Panc1 (cell line): ENCODE measurements around the gene TOB2. TPM values are rescaled to one million over a fixed set of nuclear protein-coding genes. Genes with fewer than 3 reads are reported as not detected.

Experiments
- ATAC-seq: fragments of 200-7000 bp; cut with Tn5 transposase; 2 replicates; pipeline ENCODE4 v1.9.1; 2020; ENCODE audit warnings: mild to moderate bottlenecking, moderate library complexity
- BruUV-seq: library from RNA; stranded (reverse); fragments of 400-500 nt; replicated peaks from 2 replicates; lab custom pipeline; 2021; lab: Mats Ljungman, UMichigan
- CTCF ChIA-PET: fragments of 300-600 bp; sonication (Branson Sonifier 250); formaldehyde crosslinking; loops from one replicate; lab custom pipeline; 2022; ENCODE audit warnings: antibody characterized with exemption; lab: Charles Lee
- POLR2A ChIA-PET: fragments of 300-600 bp; sonication (Branson Sonifier 250); formaldehyde crosslinking; loops from one replicate; lab custom pipeline; 2022; ENCODE audit warnings: antibody characterized with exemption; lab: Charles Lee
- DNase-seq: peaks from one replicate; pipeline ENCODE4 v3.0.0-alpha.2; 2010; ENCODE audit warnings: low read depth, low spot score
- H3K27ac ChIP-seq: 2 replicates; pipeline ENCODE4 v1.5.1; 2011; ENCODE audit warnings: mild to moderate bottlenecking, low read length, inconsistent platforms
- H3K27me3 ChIP-seq: fragments of 200-500 bp; sonication (Bioruptor generic); 2 replicates; pipeline ENCODE4 v1.6.0; 2014; ENCODE audit warnings: low read length, inconsistent platforms; ENCODE audit not compliant: control insufficient read depth, insufficient read depth
- H3K36me3 ChIP-seq: fragments of 200-500 bp; sonication (Bioruptor generic); 2 replicates; pipeline ENCODE4 v1.5.1; 2014; ENCODE audit warnings: inconsistent platforms, mild to moderate bottlenecking, low read length, moderate library complexity; ENCODE audit not compliant: control insufficient read depth, insufficient read depth
- H3K4me1 ChIP-seq: 2 replicates; pipeline ENCODE4 v1.5.1; 2011; ENCODE audit warnings: inconsistent platforms, mild to moderate bottlenecking, low read length, moderate library complexity; ENCODE audit not compliant: control insufficient read depth, insufficient read depth
- H3K4me3 ChIP-seq, 2 experiments: 2 replicates each; pipeline ENCODE4 v1.5.1; 2011 to 2012; ENCODE audit warnings: low read depth in 2 of 2, low read length in 2 of 2, mild to moderate bottlenecking in 2 of 2, inconsistent platforms in 1 of 2, moderate library complexity in 1 of 2
- H3K9me3 ChIP-seq: fragments of 200-500 bp; sonication (Bioruptor generic); 2 replicates; pipeline ENCODE4 v1.5.1; 2014; ENCODE audit warnings: low read depth, mild to moderate bottlenecking, inconsistent platforms, low read length, moderate library complexity; ENCODE audit not compliant: control insufficient read depth, insufficient read depth
- CTCF ChIP-seq: fragments of 450-650 bp; IDR thresholded peaks from 2 replicates; pipeline ENCODE4 v1.5.1; 2017; ENCODE audit warnings: mild to moderate bottlenecking
- POLR2AphosphoS5 ChIP-seq: IDR thresholded peaks from 2 replicates; pipeline ENCODE4 v1.6.1; 2012; ENCODE audit warnings: mild to moderate bottlenecking, low read depth, low read length, moderate library complexity
- REST ChIP-seq, 2 experiments: IDR thresholded peaks; 2 replicates each; pipeline ENCODE4 v1.6.1; 2011 to 2012; ENCODE audit warnings: low read depth in 2 of 2, control low read depth in 1 of 2, low read length in 1 of 2, mild to moderate bottlenecking in 1 of 2, moderate library complexity in 1 of 2; ENCODE audit not compliant: insufficient read depth in 1 of 2
- SIN3A ChIP-seq: IDR thresholded peaks from 2 replicates; pipeline ENCODE4 v1.6.1; 2012; ENCODE audit warnings: low read depth, mild to moderate bottlenecking, low read length, moderate library complexity, borderline replicate concordance; ENCODE audit not compliant: insufficient read depth
- TCF7L2 ChIP-seq: IDR thresholded peaks from 2 replicates; pipeline ENCODE4 v1.6.1; 2011; ENCODE audit warnings: mild to moderate bottlenecking, low read depth, low read length, inconsistent platforms
- in situ Hi-C: cut with HindIII; loops from 2 replicates; pipeline ENCODE4 v1.10.0; 2016; ENCODE audit warnings: low sequenced_read_pairs, low pct_unique_long_range_greater_than_20kb
- intact Hi-C: fragments of 100-400 bp; cut with micrococcal nuclease; formaldehyde crosslinking; loops from one replicate; pipeline ENCODE4 v1.10.0; 2022; ENCODE audit not compliant: unreplicated experiment
- total RNA-seq: library from RNA; stranded (reverse); gene quantifications from one replicate; pipeline ENCODE4 v1.2.1, GENCODE V29; 2021; ENCODE audit not compliant: unreplicated experiment

TOB2 gene
- total RNA-seq, 1 experiment from 2014 or later, result 43.6 TPM

- BruUV-seq, result no TSS peak
- Histone ChIP-seq H3K27ac (no peak overlapping the region), H3K9me3 (no peaks in the 10 kb centered on the region), H3K27me3 (no peaks in the 10 kb centered on the region), H3K4me3 (no peak overlapping the region), H3K4me1 (peaks cover 16% of the 10 kb centered on the region), H3K36me3 (no peaks in the 10 kb centered on the region; the same call in 1 of the 2 replicates)
- POLR2A ChIA-PET, result interaction anchor here (0.6 to 0.7 kb wide), 2 partner anchors 242 to 588 kb away, joined by 3 to 4 read pairs; no protein-coding TSS in a partner anchor
- in situ Hi-C loops, result no loop called here
- TF ChIP-seq SIN3A (no peak), TCF7L2 (no peak), CTCF (no peak), POLR2AphosphoS5 (no peak), REST (IDR thresholded peaks at IDR 0.05; ENCODE audit: insufficient read depth in 1 of 2, low read depth in 2 of 2, low read length in 1 of 2) (no peak)
- DNase-seq (no peak), ATAC-seq (no peak)
- intact Hi-C loops, result no loop called here
- CTCF ChIA-PET, result no interaction called here
Observed at GRCh38 chr22:41411021-41411851, 35.4 kb downstream of the TOB2 start.

GRCh38 chr22:41410311-41410751, 36.3 kb downstream of the TOB2 start:
- Histone ChIP-seq H3K9me3 (no peaks in the 10 kb centered on the region), H3K36me3 (no peaks in the 10 kb centered on the region; the same call in 1 of the 2 replicates), H3K4me1 (peaks cover 16% of the 10 kb centered on the region), H3K4me3 (no peak overlapping the region), H3K27me3 (no peaks in the 10 kb centered on the region), H3K27ac (no peak overlapping the region)
- no peak for ATAC-seq
- POLR2A ChIA-PET, result interaction anchor here (0.6 to 0.7 kb wide), 3 partner anchors 58 to 587 kb away, joined by 3 to 7 read pairs (median 4); partner anchors contain the start of gene PHF5A
- no TSS peak for BruUV-seq
- DNase-seq, result no peak
- intact Hi-C loops, result no loop called here
- in situ Hi-C loops, result no loop called here
- TF ChIP-seq TCF7L2 (no peak), CTCF (no peak)
- CTCF ChIA-PET, result no interaction called here
